NK-92 treated with Interleukin-12 subunit alpha and Interleukin-12 subunit beta, amount 100 ng/mL, for 24 hours (cell line): ENCODE data around the gene TRIM64.
"Not testable (repeated sequence)": the region's sequence is repeated elsewhere in the genome, so short reads cannot be mapped to it uniquely, and the experiment has no call there.

Experiments
- DNase-seq: peaks from one replicate; lab custom pipeline; 2025; lab: John Stamatoyannopoulos, UW

Gene TRIM64, protein sequence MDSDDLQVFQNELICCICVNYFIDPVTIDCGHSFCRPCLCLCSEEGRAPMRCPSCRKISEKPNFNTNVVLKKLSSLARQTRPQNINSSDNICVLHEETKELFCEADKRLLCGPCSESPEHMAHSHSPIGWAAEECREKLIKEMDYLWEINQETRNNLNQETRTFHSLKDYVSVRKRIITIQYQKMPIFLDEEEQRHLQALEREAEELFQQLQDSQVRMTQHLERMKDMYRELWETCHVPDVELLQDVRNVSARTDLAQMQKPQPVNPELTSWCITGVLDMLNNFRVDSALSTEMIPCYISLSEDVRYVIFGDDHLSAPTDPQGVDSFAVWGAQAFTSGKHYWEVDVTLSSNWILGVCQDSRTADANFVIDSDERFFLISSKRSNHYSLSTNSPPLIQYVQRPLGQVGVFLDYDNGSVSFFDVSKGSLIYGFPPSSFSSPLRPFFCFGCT

DNA sequence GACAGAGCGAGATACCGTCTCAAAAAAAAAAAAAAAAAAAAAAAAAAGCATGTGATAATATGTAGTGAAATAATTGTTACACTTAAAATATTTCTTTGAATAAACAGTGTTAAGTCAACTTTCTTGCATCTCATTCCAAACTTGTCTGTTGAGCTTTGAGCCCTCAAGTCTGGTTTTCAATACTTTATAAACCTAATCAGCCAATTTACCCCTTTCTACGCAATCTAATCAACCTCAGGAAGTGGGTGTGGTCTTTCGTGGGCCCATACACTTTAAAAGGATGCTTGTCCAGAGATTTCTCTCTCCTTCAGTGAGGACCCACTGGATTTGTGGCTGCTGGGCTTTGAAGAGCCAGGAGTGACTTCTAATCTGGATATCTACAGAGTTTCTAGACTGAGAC lies at the start of gene TRIM64:
Gene TRIM64, plus strand, starts transcription at position 301 of the 400 bp plus-strand sequence. CDS start 2,467 bp downstream, outside the sequence.
- DNase-seq = not testable (repeated sequence)

DNA sequence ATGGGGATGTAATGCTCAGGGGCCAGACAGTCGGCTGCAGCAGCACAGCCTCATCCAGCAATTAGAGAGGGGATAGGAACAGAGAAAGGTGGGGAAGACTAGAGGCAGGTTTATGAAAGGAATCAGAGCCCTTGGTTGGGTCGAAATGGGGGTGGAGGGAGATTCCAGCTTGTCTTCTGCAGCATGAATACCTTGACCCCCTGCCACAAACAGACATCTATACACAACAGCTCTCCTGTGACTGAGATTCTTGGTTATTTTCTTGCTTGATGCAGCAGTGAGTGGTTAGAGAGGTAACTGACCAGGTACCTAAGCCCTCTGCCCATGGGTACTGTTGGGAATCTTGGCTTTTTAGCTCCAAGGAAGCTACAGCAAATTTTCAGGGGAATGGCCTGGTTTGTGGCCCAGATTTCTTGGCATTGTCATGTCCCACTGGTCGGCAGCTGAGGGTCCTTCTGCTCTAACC lies 43.6 kb upstream of the TRIM64 start, which contains the start of gene TRIM49D1:
Gene TRIM49D1, minus strand, starts transcription at position 51 of the 466 bp plus-strand sequence. CDS start 4,535 bp downstream, outside the sequence.
- DNase-seq = no peak

DNA sequence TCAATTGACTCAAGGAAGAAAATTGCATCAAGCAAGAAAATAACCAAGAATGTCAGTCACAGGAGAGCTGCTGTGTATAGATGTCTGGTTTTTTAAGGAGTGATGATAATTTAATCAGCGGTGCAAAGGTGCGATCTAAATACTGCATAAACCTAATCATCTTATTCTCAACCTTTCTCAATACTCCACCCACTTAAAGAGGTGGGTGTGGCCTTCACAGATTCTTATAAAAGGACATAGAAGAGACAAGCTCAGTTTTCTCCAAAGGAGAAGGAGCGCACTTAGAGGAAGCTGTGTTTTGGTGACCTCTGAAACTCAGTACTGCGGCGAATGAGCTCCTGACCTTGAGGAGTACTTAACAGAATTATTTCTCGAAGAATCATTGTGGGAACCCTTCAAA lies 42.1 kb upstream of the TRIM64 start, which contains the start of gene TRIM49D2:
Gene TRIM49D2, plus strand, starts transcription at position 301 of the 400 bp plus-strand sequence. CDS start 2,698 bp downstream, outside the sequence.
- not testable (repeated sequence) for DNase-seq

DNA sequence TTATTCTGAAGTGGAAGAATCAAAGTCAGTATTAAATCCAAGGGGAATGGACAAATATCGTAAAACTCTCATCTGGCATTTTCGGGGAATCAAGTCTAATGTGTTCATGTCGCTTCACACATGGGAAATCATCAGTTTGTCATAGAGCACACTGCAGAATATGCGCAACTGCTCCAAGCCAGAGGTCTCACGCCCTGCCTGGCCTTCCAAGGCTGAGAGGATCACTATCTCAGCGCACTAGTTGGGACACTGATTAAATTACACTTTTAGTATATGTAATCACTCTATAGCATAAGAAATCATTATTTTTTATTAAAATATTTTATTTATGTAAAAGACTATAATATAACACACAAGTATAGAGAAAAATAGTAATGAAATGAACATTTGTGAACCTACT lies 5.0 kb upstream of the TRIM64 start:
- not testable (repeated sequence) for DNase-seq
